Subcutaneous abdominal adipose tissue (tissue), 5 donors: ENCODE measurements around the gene OR10X1.

Experiments used
- H3K27ac ChIP-seq: one replicate; pipeline ENCODE4 v1.7.0; 2013; ENCODE audit warnings: low read depth, mild to moderate bottlenecking, inconsistent platforms, low read length, moderate library complexity
- H3K27me3 ChIP-seq, 5 donors: one replicate each; pipeline ENCODE4 v1.7.0; 2013; ENCODE audit warnings: low read length in 5 of 5, inconsistent platforms in 1 of 5; ENCODE audit not compliant: control insufficient read depth in 5 of 5, insufficient read depth in 4 of 5
- H3K36me3 ChIP-seq, 5 donors: one replicate each; pipeline ENCODE4 v1.7.0; 2013; ENCODE audit warnings: low read length in 5 of 5; ENCODE audit not compliant: control insufficient read depth in 5 of 5, insufficient read depth in 5 of 5
- H3K4me1 ChIP-seq, 5 donors: one replicate each; pipeline ENCODE4 v1.7.0; 2013; ENCODE audit warnings: low read length in 5 of 5, mild to moderate bottlenecking in 3 of 5, moderate library complexity in 1 of 5; ENCODE audit not compliant: control insufficient read depth in 5 of 5, insufficient read depth in 5 of 5
- H3K4me3 ChIP-seq, 5 donors: one replicate each; pipeline ENCODE4 v1.7.0; 2013; ENCODE audit warnings: low read length in 5 of 5, low read depth in 1 of 5
- H3K9ac ChIP-seq, 5 donors: one replicate each; pipeline ENCODE4 v1.7.0; 2013; ENCODE audit warnings: low read length in 5 of 5, mild to moderate bottlenecking in 4 of 5, moderate library complexity in 3 of 5
- H3K9me3 ChIP-seq, 5 donors: one replicate each; pipeline ENCODE4 v1.7.0; 2013; ENCODE audit warnings: low read length in 5 of 5; ENCODE audit not compliant: control insufficient read depth in 5 of 5
- donor health status: healthy.
- donor health status: healthy.
- donor health status: healthy.
- donor health status: healthy.
- donor health status: healthy.

Gene OR10X1

GRCh38 chr1:158570480-158570879 is 9.2 kb downstream of the OR10X1 start, which contains the start of gene OR6P1:
TSS of gene OR6P1 (minus strand) at chr1:158570580. CDS start at chr1:158563604, 6,976 bp downstream.
- Histone ChIP-seq H3K27ac (no peak within 1 kb of the TSS), H3K27me3 (no peaks in the 10 kb centered on the region), H3K9ac (no peak within 1 kb of the TSS), H3K36me3 (no peaks in the 10 kb centered on the region), H3K9me3 (no peaks in the 10 kb centered on the region), H3K4me3 (no peak within 1 kb of the TSS), H3K4me1 (no peaks in the 10 kb centered on the region)

GRCh38 chr1:158564608-158565007 is 15.1 kb downstream of the OR10X1 start:
- Histone ChIP-seq H3K4me3 (no peak overlapping the region), H3K4me1 (peaks cover 0 to 2% (median 0%) of the 10 kb centered on the region in 5 donors), H3K9me3 (no peaks in the 10 kb centered on the region), H3K9ac (no peak overlapping the region), H3K27me3 (no peaks in the 10 kb centered on the region), H3K36me3 (no peaks in the 10 kb centered on the region), H3K27ac (no peak overlapping the region)

GRCh38 chr1:158563853-158564252 is 15.8 kb downstream of the OR10X1 start:
- H3K27me3 ChIP-seq = no peaks in the 10 kb centered on the region
- no peaks in the 10 kb centered on the region for H3K36me3 ChIP-seq
- no peak overlapping the region for H3K27ac ChIP-seq
- peaks cover 0 to 2% (median 0%) of the 10 kb centered on the region in 5 donors for H3K4me1 ChIP-seq
- H3K4me3 ChIP-seq = no peak overlapping the region
- no peak overlapping the region for H3K9ac ChIP-seq
- H3K9me3 ChIP-seq = no peaks in the 10 kb centered on the region

GRCh38 chr1:158559696-158560095 is 20.0 kb downstream of the OR10X1 start:
- no peaks in the 10 kb centered on the region for H3K9me3 ChIP-seq
- no peak overlapping the region for H3K4me3 ChIP-seq
- H3K27me3 ChIP-seq = no peaks in the 10 kb centered on the region
- peaks cover 0 to 2% (median 0%) of the 10 kb centered on the region in 5 donors for H3K4me1 ChIP-seq
- no peaks in the 10 kb centered on the region for H3K36me3 ChIP-seq
- no peak overlapping the region for H3K9ac ChIP-seq
- no peak overlapping the region for H3K27ac ChIP-seq

GRCh38 chr1:158554352-158554751 is 25.3 kb downstream of the OR10X1 start, which contains the start of gene OR6Y1:
TSS of gene OR6Y1 (minus strand) at chr1:158554405. CDS start at chr1:158548105, 6,300 bp downstream.
- H3K27me3 ChIP-seq = no peaks in the 10 kb centered on the region
- no peaks in the 10 kb centered on the region for H3K9me3 ChIP-seq
- no peak within 1 kb of the TSS for H3K9ac ChIP-seq
- H3K36me3 ChIP-seq = no peaks in the 10 kb centered on the region
- no peaks in the 10 kb centered on the region for H3K4me1 ChIP-seq
- H3K4me3 ChIP-seq = peak within 1 kb of the TSS in 1 of 5 donors; percentile 21
- H3K27ac ChIP-seq = no peak within 1 kb of the TSS

- Histone ChIP-seq H3K27ac (peak overlapping the region; percentile 39), H3K4me3 (no peak overlapping the region), H3K9ac (no peak overlapping the region), H3K4me1 (no peaks in the 10 kb centered on the region), H3K36me3 (no peaks in the 10 kb centered on the region), H3K27me3 (no peaks in the 10 kb centered on the region), H3K9me3 (no peaks in the 10 kb centered on the region)
Measured at GRCh38 chr1:158552296-158552695, 27.4 kb downstream of the OR10X1 start.

- Histone ChIP-seq H3K4me1 (no peaks in the 10 kb centered on the region), H3K27ac (no peak overlapping the region), H3K4me3 (no peak overlapping the region), H3K27me3 (no peaks in the 10 kb centered on the region), H3K9ac (no peak overlapping the region), H3K36me3 (no peaks in the 10 kb centered on the region), H3K9me3 (no peaks in the 10 kb centered on the region)
Measured at GRCh38 chr1:158547533-158547932, 32.2 kb downstream of the OR10X1 start.

- no peaks in the 10 kb centered on the region for H3K4me1 ChIP-seq
- no peaks in the 10 kb centered on the region for H3K27me3 ChIP-seq
- H3K4me3 ChIP-seq = no peak overlapping the region
- no peaks in the 10 kb centered on the region for H3K9me3 ChIP-seq
- no peak overlapping the region for H3K27ac ChIP-seq
- H3K36me3 ChIP-seq = no peaks in the 10 kb centered on the region
- no peak overlapping the region for H3K9ac ChIP-seq
Measured at GRCh38 chr1:158537609-158538008, 42.1 kb downstream of the OR10X1 start.

- no peaks in the 10 kb centered on the region for H3K4me1 ChIP-seq
- H3K4me3 ChIP-seq = no peak overlapping the region
- H3K36me3 ChIP-seq = no peaks in the 10 kb centered on the region
Measured at GRCh38 chr1:158534496-158534895, 45.2 kb downstream of the OR10X1 start.

More at GRCh38 chr1:158534496-158534895, 45.2 kb downstream of the OR10X1 start:
- Histone ChIP-seq H3K27me3 (no peaks in the 10 kb centered on the region), H3K9me3 (no peaks in the 10 kb centered on the region), H3K27ac (no peak overlapping the region), H3K9ac (no peak overlapping the region)
